OCI-LY3 (cell line): ENCODE measurements around the gene ARPIN.

ENCODE experiments used
- H2AFZ ChIP-seq: fragments of 200-600, 300-600 bp; shearing (Covaris generic); 2 replicates; pipeline ENCODE4 v1.6.0; 2014; ENCODE audit warnings: antibody characterized with exemption, low read depth, low read length
- H3K27ac ChIP-seq: fragments of 200-600, 300-600 bp; sonication (generic); 2 replicates; pipeline ENCODE4 v1.5.1; 2014; ENCODE audit warnings: mild to moderate bottlenecking, low read length, moderate library complexity, mixed read lengths
- H3K27me3 ChIP-seq: fragments of 200-600, 300-600 bp; sonication (generic); 2 replicates; pipeline ENCODE4 v1.6.1; 2014; ENCODE audit warnings: low read depth, low read length, mixed read lengths
- H3K36me3 ChIP-seq: fragments of 200-600, 300-600 bp; sonication (generic); replicated peaks from 2 replicates; pipeline ENCODE3; 2014; ENCODE audit warnings: low read depth, low read length, mixed read lengths
- H3K4me1 ChIP-seq: fragments of 300-600, 200-600 bp; sonication (generic); 2 replicates; pipeline ENCODE4 v1.6.1; 2014; ENCODE audit warnings: low read length, mixed read lengths
- H3K4me2 ChIP-seq: fragments of 200-600, 300-600 bp; sonication (generic); 2 replicates; pipeline ENCODE4 v1.6.1; 2014; ENCODE audit warnings: low read length, mixed read lengths
- H3K4me3 ChIP-seq: fragments of 300-600, 200-600 bp; sonication (generic); 2 replicates; pipeline ENCODE4 v1.5.1; 2014; ENCODE audit warnings: antibody characterized with exemption, mild to moderate bottlenecking, low read length, moderate library complexity
- H3K79me2 ChIP-seq: fragments of 300-600, 200-600 bp; shearing (Covaris generic); 2 replicates; pipeline ENCODE4 v1.6.1; 2014; ENCODE audit warnings: mild to moderate bottlenecking, low read length, mixed read lengths
- H3K9ac ChIP-seq: fragments of 300-600, 200-600 bp; shearing (Covaris generic); 2 replicates; pipeline ENCODE4 v1.6.0; 2014; ENCODE audit warnings: mild to moderate bottlenecking, low read length, moderate library complexity
- H3K9me3 ChIP-seq: fragments of 200-600, 300-600 bp; shearing (Covaris generic); 2 replicates; pipeline ENCODE4 v1.6.1; 2014; ENCODE audit warnings: low read length, mixed read lengths; ENCODE audit not compliant: insufficient read depth
- H4K20me1 ChIP-seq: fragments of 200-600, 300-600 bp; sonication (generic); 2 replicates; pipeline ENCODE4 v1.6.1; 2016; ENCODE audit warnings: low read length, mixed read lengths; ENCODE audit not compliant: insufficient read depth
- CTCF ChIP-seq: fragments of 200-600, 300-600 bp; sonication (generic); IDR thresholded peaks from 2 replicates; pipeline ENCODE4 v1.5.1; 2014; ENCODE audit warnings: antibody characterized with exemption, low read length, low read depth
- EZH2phosphoT487 ChIP-seq: fragments of 200-600 bp; shearing (Covaris generic); IDR thresholded peaks from 2 replicates; pipeline ENCODE4 v1.6.1; 2018; ENCODE audit warnings: antibody characterized with exemption, mixed run types, low read depth

Gene ARPIN

GRCh38 chr15:89899951-89900567 lies 12.7 kb downstream of the ARPIN start:
- no peak overlapping the region for H3K9ac ChIP-seq
- H3K4me1 ChIP-seq = peaks cover 30% of the 10 kb centered on the region
- TF ChIP-seq EZH2phosphoT487 (no peak), CTCF (no peak)
- no peaks in the 10 kb centered on the region for H3K9me3 ChIP-seq
- no peaks in the 10 kb centered on the region for H3K27me3 ChIP-seq
- H3K79me2 ChIP-seq = no peaks in the 10 kb centered on the region
- no peak overlapping the region for H3K27ac ChIP-seq
- no peak overlapping the region for H2AFZ ChIP-seq
- H3K36me3 ChIP-seq = no peaks in the 10 kb centered on the region
- no peak overlapping the region for H3K4me2 ChIP-seq
- no peaks in the 10 kb centered on the region for H4K20me1 ChIP-seq
- no peak overlapping the region for H3K4me3 ChIP-seq

- H3K9ac ChIP-seq = no peak overlapping the region
- H2AFZ ChIP-seq = no peak overlapping the region
- TF ChIP-seq CTCF (no peak), EZH2phosphoT487 (no peak)
- no peak overlapping the region for H3K4me3 ChIP-seq
- no peak overlapping the region for H3K27ac ChIP-seq
- H3K4me1 ChIP-seq = peaks cover 24% of the 10 kb centered on the region
- H3K79me2 ChIP-seq = no peaks in the 10 kb centered on the region
- no peaks in the 10 kb centered on the region for H4K20me1 ChIP-seq
- no peaks in the 10 kb centered on the region for H3K9me3 ChIP-seq
- H3K27me3 ChIP-seq = no peaks in the 10 kb centered on the region
- no peaks in the 10 kb centered on the region for H3K36me3 ChIP-seq
- no peak overlapping the region for H3K4me2 ChIP-seq
These were observed 13.3 kb downstream of the ARPIN start for GRCh38 chr15:89899295-89899945.

GRCh38 chr15:89898614-89899294 lies 14.0 kb downstream of the ARPIN start:
- Histone ChIP-seq H3K36me3 (no peaks in the 10 kb centered on the region), H3K79me2 (peaks cover under 1% of the 10 kb centered on the region; the same call in 1 of the 2 replicates), H3K27ac (no peak overlapping the region), H3K27me3 (no peaks in the 10 kb centered on the region), H2AFZ (peak overlapping the region; percentile 95), H3K9ac (peak overlapping the region; percentile 22; the same call in 1 of the 2 replicates), H3K4me2 (peak overlapping the region; percentile 54), H3K9me3 (no peaks in the 10 kb centered on the region), H3K4me1 (peaks cover 20% of the 10 kb centered on the region), H3K4me3 (peak overlapping the region; percentile 7; the same call in 1 of the 2 replicates), H4K20me1 (no peaks in the 10 kb centered on the region)
- TF ChIP-seq EZH2phosphoT487 (no peak), CTCF (peak; percentile 92)

- TF ChIP-seq EZH2phosphoT487 = no peak
- Histone ChIP-seq H3K9ac (peak overlapping the region; percentile 22; the same call in 1 of the 2 replicates), H3K4me3 (peak overlapping the region; percentile 7; the same call in 1 of the 2 replicates), H4K20me1 (no peaks in the 10 kb centered on the region), H3K79me2 (peaks cover 6% of the 10 kb centered on the region), H3K27ac (no peak overlapping the region), H3K4me2 (peak overlapping the region; percentile 54), H3K27me3 (no peaks in the 10 kb centered on the region), H3K4me1 (peaks cover 21% of the 10 kb centered on the region), H3K9me3 (no peaks in the 10 kb centered on the region), H3K36me3 (no peaks in the 10 kb centered on the region), H2AFZ (peak overlapping the region; percentile 95)
These were observed 14.6 kb downstream of the ARPIN start for GRCh38 chr15:89898146-89898545.
